HG03159 (cell line): ENCODE data around the gene YTHDF1.

Experiments used
- ATAC-seq: cut with Tn5 transposase; IDR thresholded peaks from one replicate; pipeline ENCODE4 v1.9.1; 2021; ENCODE audit warnings: mild to moderate bottlenecking, moderate library complexity; ENCODE audit not compliant: unreplicated experiment

The YTHDF1 gene

DNA sequence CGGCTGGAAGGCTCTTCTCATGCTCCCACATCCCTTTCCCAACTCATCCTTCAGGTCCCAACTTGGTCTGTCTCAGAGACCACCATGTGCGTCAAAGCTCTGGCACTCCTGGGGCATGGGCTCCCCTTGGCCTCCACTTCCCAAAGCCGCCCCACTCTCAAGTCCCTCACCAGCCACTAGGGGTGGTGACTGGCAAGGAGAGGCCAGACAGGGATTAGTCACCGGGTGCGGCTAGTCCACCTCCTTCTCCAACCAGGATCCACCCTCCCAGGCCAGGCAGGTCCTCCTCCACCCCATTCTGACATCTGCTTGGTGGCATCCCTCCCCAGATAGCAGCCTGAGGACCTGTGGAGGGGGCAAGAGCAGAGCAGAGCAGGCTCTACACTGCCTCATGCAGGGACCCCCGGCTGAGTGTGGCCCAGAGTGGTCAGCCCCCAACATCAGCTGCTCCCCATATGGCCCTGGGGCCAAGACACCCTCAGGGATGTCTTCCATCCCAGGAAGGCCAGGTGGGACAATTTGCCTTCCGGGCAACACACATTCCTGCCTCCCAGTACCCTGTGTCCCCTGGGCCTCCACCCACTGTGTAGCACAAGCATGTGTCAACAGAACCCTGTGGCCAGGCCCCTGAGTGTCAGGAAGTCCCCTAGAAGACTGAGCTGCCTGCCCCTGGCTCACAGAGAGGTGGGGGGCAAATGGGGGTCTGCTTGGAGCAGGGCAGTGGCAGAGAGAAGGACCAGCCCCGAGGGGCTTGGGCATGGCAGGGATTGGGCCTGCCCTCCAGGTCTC, 29.2 kb downstream of the YTHDF1 start:
- no peak for ATAC-seq

DNA sequence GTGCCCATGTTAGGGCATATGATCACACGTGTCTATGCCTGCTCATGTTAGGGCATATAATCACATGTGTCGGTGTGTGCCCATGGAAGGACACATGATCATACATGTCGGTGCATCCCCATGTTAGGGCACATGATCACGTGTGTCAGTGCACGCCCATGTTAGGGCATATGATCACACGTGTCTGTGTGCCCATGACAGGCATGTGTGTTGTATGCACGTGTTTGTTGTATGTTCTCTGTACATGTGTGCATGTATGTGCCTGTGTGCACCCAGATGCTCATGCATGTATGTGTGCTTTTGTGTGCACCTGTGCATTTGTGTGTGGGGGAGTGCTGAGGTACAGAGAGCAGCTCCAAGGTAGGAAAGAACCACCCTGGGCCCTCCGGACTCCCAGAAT, 29.8 kb downstream of the YTHDF1 start:
- ATAC-seq = no peak

DNA sequence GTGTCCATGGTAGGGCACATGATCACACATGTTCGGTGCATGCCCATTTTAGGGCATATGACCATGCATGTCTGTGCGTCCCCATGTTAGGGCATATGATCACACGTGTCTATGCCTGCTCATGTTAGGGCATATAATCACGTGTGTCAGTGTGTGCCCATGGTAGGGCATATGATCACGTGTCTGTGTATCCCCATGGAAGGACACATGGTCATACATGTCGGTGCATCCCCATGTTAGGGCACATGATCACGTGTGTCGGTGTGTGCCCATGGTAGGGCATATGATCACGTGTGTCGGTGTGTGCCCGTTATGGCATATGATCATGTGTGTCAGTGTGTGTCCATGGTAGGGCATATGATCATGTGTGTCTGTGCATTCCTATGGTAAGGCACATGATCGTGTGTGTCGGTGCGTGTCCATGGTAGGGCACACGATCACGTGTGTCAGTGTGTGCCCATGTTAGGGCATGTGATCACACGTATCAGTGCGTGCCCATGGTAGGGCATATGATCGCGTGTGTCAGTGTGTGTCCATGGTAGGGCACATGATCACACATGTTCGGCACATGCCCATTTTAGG, 30.6 kb downstream of the YTHDF1 start:
- ATAC-seq = no peak

DNA sequence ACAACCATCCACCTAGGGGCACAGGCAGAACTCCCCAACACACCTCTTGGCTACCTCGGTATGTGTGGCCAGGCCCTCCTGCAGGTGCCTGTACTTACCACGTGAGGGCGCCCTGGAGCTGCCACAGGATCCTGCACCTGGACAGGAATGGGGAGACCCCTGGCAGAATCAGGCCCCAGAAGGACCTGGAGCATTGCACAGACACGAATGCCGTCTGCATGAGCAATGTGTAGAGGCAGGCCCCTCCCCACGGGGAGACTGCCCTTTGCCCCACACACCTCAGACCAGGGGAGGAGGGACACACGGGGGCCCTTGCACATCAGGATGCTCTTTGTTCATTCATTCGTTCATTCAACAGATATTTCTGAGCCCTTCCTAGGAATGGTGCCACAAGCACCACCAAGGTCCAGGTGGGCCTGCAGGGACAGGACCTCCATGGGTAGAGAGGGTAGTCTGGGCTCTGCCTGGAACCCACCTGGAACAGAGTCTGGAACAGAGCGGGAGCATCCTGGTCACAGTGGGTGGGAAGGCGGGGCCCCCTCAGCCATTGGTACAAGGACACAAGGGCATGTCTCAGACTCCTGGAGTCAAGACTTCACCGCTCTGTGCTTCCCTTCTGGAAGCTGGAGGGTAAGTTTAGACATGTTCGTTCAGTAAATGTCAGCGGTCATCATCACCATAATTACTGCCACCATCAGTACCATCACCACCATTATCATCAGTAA, 32.3 kb downstream of the YTHDF1 start:
- no peak for ATAC-seq

DNA sequence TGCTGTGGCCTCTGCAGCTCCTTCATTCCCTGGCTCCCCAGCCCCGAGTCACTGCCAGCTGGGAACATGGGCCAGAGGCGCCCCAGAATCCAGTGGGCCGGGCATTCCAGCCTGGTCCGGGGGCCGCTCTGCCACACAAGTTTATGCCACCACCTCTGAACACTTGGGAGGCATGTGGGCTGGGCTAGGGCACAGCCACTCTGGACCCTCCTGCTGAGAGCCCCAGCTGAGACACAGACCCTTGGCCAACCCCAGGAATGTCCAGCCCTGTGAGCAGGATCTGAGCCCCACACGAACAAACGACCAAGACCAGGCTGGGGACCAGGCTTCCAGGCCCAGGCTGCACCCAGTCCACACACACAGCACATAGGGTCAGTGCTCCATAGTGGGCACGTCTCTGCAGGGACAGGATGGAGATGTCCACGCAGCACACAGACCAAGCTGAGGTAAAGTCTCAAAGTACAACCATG, 33.0 kb downstream of the YTHDF1 start:
- ATAC-seq = no peak

DNA sequence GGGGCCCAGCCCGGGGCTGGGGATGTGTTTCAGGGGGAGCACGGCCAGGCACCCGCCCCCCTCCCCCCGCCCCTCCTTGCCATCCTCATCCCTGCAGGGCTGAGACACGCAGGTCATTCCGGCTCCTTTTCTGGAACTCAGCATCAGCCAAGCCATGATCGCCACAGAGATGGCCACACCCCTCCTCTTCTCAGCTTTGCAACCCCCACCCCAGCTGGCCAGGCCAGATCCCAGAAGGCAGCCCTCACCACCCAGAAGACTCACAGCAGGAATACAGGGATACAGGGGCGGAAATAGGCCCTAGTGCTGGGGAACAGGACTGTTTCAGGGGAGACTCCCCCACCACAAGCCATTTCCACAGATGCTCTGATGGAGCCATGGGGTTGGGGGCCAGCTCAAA, 33.5 kb downstream of the YTHDF1 start:
- ATAC-seq = no peak

DNA sequence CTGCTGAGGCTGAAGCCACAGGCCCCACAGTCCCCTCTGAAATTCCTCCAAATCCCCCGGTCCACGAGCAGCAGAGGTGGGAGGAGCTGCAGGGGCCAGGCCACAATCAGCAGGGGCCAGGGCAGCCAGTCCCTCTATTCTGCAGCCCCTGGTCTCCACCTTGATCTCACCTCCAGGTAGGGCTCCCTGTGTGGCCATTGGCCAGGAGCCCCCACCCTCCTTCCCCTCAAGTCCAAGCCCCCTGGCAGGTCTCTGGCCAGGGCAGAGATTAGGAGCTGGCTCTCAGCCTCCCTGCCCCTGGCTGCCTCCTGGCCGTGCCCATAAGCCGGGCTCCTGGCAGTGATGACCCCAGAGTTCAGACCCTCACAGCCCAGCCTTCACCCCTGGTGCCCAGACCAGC, 34.7 kb downstream of the YTHDF1 start:
- no peak for ATAC-seq

DNA sequence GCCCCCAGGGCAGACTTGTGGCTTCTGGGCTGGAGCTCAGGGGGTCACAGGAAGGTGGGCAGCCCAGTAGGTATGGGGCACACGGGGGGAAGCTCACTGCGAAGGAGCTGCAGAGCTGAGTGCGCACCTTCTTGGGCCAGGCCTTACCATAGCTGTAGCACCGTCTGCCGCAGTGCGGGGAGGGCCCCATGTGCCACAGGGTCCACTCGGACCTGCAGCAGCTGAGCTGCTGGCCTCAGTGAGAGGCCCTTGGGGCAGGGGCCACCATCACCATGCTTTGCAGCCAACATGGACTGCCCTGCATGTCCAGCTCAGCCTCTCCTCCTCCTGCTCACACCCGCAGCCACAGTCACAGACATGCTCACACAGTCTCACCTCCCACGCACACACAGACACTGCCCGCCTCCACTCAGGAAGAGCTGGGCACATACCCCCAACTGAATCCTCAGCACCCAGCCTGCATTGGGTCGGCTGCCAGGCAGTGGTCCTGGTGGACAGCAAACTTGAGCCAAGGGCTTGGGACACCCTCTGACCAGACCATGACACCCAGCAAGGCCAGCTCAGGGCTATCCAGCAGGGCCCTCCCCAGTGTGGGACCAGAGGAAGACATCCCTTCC, 35.3 kb downstream of the YTHDF1 start:
- ATAC-seq = no peak

DNA sequence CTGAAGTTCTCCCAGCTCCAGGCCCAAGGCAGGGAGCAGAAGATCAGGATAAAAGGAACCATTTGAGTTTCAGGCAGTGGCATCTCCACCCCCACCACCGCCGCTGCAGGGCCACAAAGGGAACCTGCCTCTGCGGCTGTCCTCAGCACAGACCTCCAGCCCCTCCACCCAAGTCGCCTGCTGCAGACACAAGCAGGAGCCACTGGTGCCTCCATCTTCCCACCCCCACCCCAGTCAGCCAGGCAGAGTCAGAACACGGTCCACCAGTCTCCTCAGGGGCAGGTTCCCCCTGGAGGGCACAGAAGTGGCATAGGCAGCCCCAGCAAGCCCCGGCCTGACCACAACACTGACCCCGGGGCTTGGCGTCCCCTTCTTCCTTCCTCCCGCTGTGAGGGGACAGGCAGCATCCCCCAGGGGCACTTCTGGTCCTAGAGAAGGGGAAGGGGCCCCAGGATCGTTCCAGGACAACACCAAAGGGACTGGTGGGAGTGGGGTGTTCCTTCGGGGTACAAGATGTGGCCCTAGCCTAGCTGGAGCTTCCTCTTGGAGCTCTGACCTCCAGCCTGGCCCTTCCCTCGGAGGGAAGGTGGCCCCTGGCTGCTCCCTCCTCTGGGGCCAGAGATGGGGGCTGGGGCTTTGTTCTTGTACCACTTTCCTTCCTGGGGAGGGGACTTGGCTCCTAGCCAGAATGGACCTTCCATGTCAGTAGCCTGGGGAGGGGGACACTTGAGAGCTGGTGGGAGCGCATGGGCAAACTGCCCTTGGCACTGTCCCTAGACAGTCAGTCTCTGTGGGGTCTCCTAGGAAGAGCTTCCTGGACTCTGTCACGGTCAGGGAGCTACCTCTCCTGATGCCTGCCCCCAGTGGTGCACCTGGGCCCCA, 36.0 kb downstream of the YTHDF1 start:
- no peak for ATAC-seq

DNA sequence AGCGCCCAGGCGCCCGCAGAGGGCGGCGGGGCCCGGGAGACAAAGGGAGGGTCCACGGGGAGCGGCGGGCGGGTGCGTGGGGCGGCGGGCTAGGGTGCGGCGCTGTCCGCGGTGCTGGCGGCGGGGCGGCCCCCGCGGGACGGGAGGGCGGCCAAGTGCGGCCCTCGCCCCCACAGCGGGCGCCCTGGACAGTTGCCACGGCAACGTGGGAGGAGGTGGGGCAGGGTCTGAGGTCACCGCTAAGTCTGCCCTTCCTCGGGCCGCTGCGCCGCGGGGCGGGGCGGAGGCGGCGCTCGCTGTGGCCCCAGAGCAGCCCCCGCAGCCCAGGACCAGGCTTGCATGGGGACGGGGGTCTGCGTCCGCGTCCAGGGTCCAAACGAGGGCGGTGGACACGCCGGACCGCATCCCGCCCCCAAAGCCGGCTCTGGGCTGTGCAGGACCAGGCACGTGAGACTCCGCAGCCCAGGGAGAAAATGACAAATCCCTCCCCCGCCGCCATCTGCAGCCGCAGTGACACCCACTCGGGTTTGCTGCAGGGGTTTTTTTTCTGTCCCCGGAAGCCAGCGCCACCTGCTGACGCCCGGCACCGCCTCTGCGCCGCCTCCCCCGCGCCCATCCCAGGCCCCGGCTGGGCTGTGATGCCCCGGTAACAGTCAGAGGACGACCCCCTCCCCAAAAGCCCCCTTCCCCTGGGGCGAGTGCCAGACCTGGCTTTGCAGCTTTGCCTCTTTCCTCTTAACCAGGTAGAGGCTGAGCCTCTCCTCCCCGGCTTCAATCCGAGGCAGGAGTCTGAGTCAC, 36.8 kb downstream of the YTHDF1 start:
- no peak for ATAC-seq

DNA sequence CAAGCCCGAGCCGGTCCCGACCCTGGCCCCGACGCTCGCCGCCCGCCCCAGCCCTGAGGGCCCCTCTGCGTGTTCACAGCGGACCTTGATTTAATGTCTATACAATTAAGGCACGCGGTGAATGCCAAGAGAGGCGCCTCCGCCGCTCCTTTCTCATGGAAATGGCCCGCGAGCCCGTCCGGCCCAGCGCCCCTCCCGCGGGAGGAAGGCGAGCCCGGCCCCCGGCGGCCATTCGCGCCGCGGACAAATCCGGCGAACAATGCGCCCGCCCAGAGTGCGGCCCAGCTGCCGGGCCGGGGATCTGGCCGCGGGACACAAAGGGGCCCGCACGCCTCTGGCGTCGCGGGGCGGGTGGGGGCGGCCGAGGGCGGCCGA, 37.5 kb downstream of the YTHDF1 start:
- no peak for ATAC-seq

DNA sequence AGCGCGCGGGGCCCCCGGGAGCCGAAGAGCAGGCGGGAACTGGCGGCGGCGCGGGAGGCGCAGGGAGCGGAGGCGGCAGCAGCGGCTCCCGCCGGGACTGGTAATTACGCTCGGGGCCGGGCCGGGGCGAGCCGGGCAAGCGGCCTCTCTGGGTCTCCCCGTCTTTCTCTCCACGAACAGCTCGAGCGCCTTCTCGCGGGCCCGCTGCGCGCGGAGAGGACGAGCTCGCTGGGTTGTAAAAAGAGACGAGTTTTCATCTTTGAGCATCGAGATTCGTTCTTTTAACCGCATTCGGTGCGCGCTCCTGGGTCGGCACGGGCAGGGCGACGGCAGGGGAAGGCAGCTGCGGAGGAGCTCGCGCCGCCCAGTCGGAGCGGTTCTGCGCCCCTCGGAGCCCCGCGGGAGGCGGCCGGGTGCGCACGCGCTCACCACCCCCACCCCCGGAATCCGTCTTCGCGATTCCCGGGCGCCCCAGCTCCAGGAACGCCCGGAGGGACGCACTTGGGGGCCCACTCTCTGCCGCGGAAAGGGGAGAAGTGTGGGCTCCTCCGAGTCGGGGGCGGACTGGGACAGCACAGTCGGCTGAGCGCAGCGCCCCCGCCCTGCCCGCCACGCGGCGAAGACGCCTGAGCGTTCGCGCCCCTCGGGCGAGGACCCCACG, 38.0 kb downstream of the YTHDF1 start:
- ATAC-seq = no peak

DNA sequence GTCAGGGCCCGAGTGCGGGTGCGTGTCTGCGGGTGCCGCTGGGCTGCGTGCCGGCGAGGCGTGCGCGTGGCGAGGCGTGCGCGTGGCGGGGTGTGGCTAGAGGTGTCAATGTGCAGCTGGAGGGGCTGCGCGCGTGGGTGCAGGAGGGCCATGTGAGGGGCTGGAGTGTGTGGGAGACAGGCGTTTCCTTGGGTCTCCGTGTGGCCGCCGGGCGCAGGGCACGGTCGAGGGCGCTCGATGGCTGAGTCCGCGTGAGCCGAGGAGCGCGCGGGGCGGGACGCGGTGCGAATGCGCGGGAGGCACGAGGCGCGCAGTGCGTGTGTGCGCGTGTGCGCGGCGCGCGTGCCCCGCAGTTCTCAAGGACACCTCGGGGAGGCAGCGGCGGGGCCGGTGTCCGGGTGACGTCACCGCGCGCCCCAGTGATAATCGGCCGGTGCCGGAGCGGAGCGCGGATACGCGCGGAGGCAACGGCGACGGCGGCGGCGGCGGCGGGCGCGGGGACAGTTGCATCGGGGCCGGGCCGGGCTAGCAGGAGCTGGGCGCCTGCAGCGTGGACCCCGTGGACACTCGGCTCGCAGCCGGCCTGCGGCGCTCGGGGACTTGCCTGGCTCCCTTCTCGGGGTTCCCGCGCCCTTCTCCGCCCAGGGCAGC, 38.7 kb downstream of the YTHDF1 start:
- no peak for ATAC-seq

DNA sequence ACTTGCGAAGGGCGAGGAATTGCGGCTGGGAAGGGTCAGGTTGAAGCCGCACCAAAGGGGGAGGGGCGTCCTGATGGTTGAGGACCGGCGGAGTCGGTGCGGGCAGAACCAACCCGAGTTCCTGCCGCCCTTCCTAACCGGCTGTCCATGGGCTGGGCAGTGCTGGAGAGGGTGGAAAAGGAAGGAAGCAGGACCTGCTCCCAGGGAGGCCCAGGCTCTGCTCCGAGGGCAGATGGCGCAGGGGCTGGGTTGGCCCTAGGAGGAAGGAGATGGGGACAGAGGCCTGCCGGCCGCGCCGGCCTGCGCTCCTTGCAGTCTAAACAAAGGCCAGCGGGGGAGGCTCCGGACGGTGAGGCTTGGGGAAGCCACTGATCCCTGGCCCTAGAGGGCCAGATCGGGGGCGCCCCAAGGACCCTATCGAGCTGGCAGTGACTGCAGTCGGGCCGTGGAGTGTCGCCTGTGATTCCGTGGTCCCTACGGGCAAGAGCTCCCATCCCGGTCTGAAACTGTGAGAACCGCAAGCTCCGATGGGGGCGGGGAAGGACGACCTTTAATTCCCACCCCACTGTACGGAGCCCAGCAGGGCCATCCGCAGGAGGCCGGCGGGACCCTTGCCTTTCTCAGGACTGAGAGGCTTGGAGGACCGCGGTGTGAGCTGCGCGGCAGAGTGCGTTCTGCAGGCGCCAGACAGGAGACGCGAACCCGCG, 39.4 kb downstream of the YTHDF1 start:
- ATAC-seq = no peak

DNA sequence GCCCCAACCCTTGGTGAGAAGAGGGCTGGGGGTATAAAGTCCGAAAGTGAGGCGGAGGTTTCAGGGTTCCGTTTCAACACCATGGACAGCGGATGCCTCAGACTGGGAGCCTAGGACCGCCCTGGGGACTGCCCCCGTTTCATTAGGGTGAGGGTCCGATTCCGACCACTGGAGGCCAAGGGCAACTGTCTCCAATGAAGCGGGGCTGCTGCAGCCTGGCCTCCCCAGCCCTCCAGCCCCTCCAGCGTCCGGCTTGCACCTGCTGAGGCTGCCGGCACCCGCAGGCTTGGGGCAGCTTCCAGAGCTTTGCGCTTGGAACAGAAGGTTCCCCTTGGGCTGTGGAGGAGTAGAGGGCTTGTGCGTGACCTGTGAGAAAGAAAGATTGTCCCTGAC, 39.9 kb downstream of the YTHDF1 start:
- no peak for ATAC-seq

DNA sequence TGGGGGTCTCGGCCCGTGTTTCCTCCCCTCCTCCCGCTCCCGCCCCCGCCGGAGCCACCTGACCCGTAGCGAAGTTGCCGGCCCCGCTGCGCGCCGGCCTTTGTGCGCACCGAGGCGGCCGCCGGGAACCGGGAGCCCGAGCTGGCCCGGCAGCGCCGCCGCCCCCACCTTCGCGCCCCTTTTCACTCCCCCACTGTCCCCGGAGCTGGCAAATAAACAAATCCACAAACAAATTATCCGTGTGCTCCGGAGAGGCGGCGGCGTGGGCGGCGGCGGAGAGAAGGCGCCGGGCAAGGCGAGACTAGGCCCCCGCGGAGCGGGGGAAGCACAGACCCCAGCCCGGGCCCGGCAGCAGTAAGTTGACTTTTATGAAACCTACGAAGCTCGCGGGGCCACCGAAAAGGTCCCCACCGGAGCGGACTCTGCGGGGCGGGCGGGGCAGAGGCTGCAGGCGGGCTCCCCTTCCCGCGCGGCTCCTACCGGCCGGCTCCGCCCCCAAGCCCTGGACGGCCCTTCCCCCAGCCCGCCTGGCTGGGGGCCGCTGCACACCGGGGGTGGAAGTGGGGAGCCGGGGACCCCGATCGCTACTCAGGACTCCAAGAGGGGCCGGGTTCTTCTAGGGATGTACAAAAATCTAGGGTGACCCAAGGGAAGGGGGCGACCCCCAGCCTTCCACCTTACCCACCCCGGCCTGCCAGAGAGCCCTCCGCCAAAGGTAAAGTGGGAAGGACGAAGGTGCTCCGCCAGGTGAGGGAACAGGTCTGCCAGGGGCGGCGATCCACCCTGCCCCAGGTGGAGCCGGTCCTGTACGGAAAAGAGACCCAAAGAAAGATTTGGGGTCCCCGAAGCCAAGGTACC, 40.7 kb downstream of the YTHDF1 start:
- no peak for ATAC-seq

DNA sequence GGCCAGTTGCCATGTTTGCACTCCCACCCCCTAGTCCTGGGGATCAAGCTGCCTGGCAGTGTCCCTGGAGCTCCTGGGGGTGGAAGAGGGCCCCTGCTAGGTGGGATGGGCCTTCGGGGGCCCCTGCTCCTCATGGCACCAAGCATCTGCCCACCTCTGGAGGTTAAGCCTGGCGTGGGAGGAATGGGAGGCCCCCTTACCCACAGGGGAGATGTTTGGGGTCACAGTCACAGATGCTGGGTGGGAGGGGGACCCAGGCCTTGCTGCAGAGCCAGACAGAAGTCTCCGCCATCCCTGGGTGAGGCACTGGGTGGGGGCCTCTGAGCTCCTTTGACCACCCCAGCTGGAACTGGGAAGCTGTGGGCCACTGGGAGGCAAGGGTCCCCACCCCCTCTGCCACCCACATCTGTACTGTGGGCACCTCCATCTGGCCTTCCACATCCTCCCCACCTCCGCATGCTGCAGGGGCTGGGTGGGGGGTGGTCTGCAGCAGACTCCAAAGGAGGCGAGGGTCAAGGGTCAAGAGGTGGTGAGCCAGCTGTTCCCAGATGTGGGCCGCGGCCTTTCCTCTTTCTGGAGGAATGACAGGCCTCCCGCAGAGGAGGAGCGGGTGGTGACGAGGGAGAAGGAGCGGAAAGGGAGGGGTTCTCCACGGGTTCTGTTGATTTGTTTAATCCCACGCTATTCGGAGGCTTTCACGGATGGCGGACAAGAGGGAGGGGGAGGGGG, 41.5 kb downstream of the YTHDF1 start:
- ATAC-seq = no peak
